Neural progenitor cell (in vitro differentiated cells): ENCODE measurements around the gene SMAP2. TPM values are rescaled to one million over a fixed set of nuclear protein-coding genes. Genes with fewer than 3 reads are reported as not detected.
A peak's percentile ranks its signal among the peaks of the same experiment; 100 is the strongest.
"Not testable (repeated sequence)": the region's sequence is repeated elsewhere in the genome, so short reads cannot be mapped to it uniquely, and the experiment has no call there.

ENCODE experiments used
- DNase-seq: peaks from one replicate; pipeline ENCODE4 v3.0.0-alpha.2; 2016; ENCODE audit warnings: low spot score
- H2AFZ ChIP-seq: fragments of 200-600 bp; sonication (generic); replicated peaks from 2 replicates; pipeline ENCODE4 v1.6.1; 2016; ENCODE audit warnings: antibody characterized with exemption
- H3F3A ChIP-seq: fragments of 200-600 bp; sonication (generic); 2 replicates; pipeline ENCODE4 v1.6.1; 2016; ENCODE audit warnings: antibody characterized with exemption, low read depth
- H3K27ac ChIP-seq: fragments of 200-600 bp; sonication (generic); 2 replicates; pipeline ENCODE4 v1.5.1; 2016; ENCODE audit warnings: mild to moderate bottlenecking
- H3K27me3 ChIP-seq: fragments of 200-600 bp; sonication (generic); 2 replicates; pipeline ENCODE4 v1.6.1; 2016; ENCODE audit warnings: mild to moderate bottlenecking, moderate library complexity
- H3K36me3 ChIP-seq: fragments of 200-600 bp; sonication (generic); 2 replicates; pipeline ENCODE4 v1.5.1; 2016
- H3K4me1 ChIP-seq: fragments of 200-600 bp; sonication (generic); 2 replicates; pipeline ENCODE4 v1.6.1; 2016; ENCODE audit warnings: mixed run types
- H3K4me2 ChIP-seq: fragments of 200-600 bp; sonication (generic); 2 replicates; pipeline ENCODE4 v1.6.1; 2016
- H3K4me3 ChIP-seq: fragments of 200-600 bp; sonication (generic); 2 replicates; pipeline ENCODE4 v1.5.1; 2016
- H3K79me2 ChIP-seq: fragments of 200-600 bp; sonication (generic); 2 replicates; pipeline ENCODE4 v1.6.1; 2016; ENCODE audit warnings: low read depth
- H3K9ac ChIP-seq: fragments of 200-600 bp; sonication (generic); 2 replicates; pipeline ENCODE4 v1.6.1; 2016
- H3K9me3 ChIP-seq: fragments of 200-600 bp; sonication (generic); 2 replicates; pipeline ENCODE4 v1.5.1; 2016; ENCODE audit warnings: low read depth
- H4K20me1 ChIP-seq: fragments of 200-600 bp; sonication (generic); 2 replicates; pipeline ENCODE4 v1.6.1; 2016; ENCODE audit warnings: low read depth
- H3K27ac Mint-ChIP-seq: 3 replicates; pipeline ENCODE4 v1.8.0; 2021; ENCODE audit warnings: mixed read lengths
- H3K27me3 Mint-ChIP-seq: 2 replicates; pipeline ENCODE4 v1.8.0; 2022; ENCODE audit warnings: low read depth, mild to moderate bottlenecking, inconsistent platforms, moderate library complexity, mixed read lengths; ENCODE audit not compliant: insufficient read depth
- H3K36me3 Mint-ChIP-seq: 3 replicates; pipeline ENCODE4 v1.8.0; 2021; ENCODE audit warnings: mixed read lengths
- H3K4me1 Mint-ChIP-seq: 3 replicates; pipeline ENCODE4 v1.8.0; 2021; ENCODE audit warnings: mixed read lengths
- H3K4me3 Mint-ChIP-seq: 3 replicates; pipeline ENCODE4 v1.8.0; 2021; ENCODE audit warnings: mild to moderate bottlenecking, moderate library complexity, mixed read lengths
- H3K9me3 Mint-ChIP-seq: 3 replicates; pipeline ENCODE4 v1.8.0; 2020; ENCODE audit warnings: mixed read lengths
- EZH2 ChIP-seq: fragments of 200-600 bp; sonication (generic); IDR thresholded peaks from 2 replicates; pipeline ENCODE4 v1.6.1; 2017; ENCODE audit warnings: antibody characterized with exemption, mild to moderate bottlenecking, moderate library complexity
- EZH2phosphoT487 ChIP-seq: fragments of 200-600 bp; sonication (generic); IDR thresholded peaks from 2 replicates; pipeline ENCODE4 v1.6.1; 2017; ENCODE audit warnings: antibody characterized with exemption
- total RNA-seq: library from RNA; depleted of rRNA; stranded (reverse); fragments of >200 nt; gene quantifications from 2 replicates; pipeline ENCODE4 v1.2.3, GENCODE V29; 2015; ENCODE audit warnings: low replicate concordance
- TF ChIP-seq, protein P1 (sequence below): fragments of 200-600 bp; sonication (generic); IDR thresholded peaks from 2 replicates; pipeline ENCODE4 v1.5.1; 2017; ENCODE audit warnings: antibody characterized with exemption, mild to moderate bottlenecking

Gene SMAP2
- total RNA-seq = 9.4 and 11.7 TPM in 2 replicates

DNA sequence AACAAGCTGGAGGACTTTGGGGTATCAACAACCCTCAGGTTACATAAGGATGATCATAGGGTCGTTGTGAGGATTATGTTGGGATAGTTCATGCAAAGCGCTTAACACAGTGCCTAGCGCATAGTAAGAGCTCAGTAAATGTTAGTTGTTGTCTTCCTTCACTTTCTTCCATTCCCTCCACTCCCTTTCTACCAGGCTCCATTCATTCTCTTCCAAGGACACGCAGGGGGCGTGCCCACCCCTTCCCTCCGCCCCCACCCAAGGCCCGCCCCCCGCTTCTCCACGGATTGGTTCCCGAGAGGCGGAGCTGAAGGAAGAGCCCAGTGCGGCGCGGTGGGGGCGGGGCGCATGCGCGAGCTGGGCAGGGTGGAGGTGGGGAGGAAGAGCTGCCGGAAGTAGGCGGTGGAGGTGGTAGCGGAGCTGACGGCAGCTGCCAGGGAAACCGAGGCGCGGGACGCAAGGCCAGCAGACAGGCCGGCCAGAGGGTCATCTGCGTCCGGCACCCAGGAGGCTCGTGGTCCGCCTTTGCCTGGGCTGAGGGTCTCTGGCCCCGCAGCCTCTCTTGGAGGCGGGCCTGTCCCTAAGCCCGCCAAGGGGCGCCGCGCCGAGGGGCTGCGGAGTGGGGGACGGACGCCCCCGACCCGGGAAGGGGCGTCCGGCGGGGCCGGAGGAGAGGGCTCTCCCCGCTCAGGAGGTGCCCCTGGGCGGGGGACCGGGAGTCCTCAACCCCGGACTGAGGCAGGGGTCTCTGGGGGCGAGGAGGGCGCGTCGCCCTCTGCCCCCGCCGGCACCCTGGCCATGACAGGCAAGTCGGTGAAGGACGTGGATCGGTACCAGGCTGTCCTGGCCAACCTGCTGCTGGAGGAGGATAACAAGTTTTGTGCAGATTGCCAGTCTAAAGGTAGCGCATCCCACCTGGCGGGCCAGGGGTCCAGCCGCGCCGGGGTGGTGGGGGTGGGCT is at the start of gene SMAP2:
Gene SMAP2, plus strand, starts transcription at position 405 of the 961 bp plus-strand sequence. Its CDS starts 394 bp downstream, at position 799.
- peak; percentile 31 for TF ChIP-seq EZH2phosphoT487
- no peak for TF ChIP-seq EZH2
- Histone ChIP-seq H4K20me1 (no peaks in the 10 kb centered on the region), H3K27me3 (no peaks in the 10 kb centered on the region), H3K4me2 (peak within 1 kb of the TSS; percentile 85), H3K4me3 (peak within 1 kb of the TSS; percentile 81), H3F3A (peaks cover 9% of the 10 kb centered on the region), H2AFZ (peak within 1 kb of the TSS; percentile 64), H3K79me2 (peaks cover 18% of the 10 kb centered on the region), H3K4me1 (peaks cover 7% of the 10 kb centered on the region), H3K9me3 (no peaks in the 10 kb centered on the region), H3K9ac (no peak within 1 kb of the TSS), H3K27ac (no peak within 1 kb of the TSS), H3K36me3 (no peaks in the 10 kb centered on the region)
- Mint-ChIP-seq H3K36me3 (peaks cover 1% of the 10 kb centered on the region), H3K27ac (peak within 1 kb of the TSS; percentile 57), H3K9me3 (no peaks in the 10 kb centered on the region), H3K4me3 (peak within 1 kb of the TSS; percentile 97), H3K4me1 (peaks cover 17% of the 10 kb centered on the region), H3K27me3 (peaks cover 5% of the 10 kb centered on the region)
- DNase-seq = peak; percentile 98

DNA sequence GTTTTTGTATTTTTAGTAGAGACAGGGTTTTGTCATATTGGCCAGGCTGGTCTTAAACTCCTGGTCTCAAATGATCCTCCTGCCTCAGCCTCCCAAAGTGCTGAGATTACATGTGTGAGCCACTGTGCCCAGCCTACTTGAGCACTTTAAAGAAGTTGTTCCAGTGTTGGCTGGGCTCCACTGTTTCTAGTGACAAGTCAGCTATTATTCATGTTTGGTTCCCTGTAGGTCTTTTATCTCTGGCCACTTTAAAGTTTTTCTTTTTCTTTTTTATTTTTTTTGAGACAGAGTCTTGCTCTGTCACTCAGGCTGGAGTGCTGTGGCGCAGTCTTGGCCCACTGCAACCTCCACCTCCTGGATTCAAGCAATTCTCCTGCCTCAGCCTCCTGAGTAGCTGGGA is 42.1 kb upstream of the SMAP2 start:
- H3K9me3 ChIP-seq, H3K4me1 Mint-ChIP-seq, H3K9ac ChIP-seq, H3K27ac ChIP-seq, H3K4me2 ChIP-seq, H4K20me1 ChIP-seq, H3K27me3 Mint-ChIP-seq, H2AFZ ChIP-seq, H3K36me3 ChIP-seq, H3K27me3 ChIP-seq, H3K4me1 ChIP-seq, H3F3A ChIP-seq, DNase-seq, H3K79me2 ChIP-seq, H3K4me3 ChIP-seq, H3K36me3 Mint-ChIP-seq, H3K4me3 Mint-ChIP-seq, H3K27ac Mint-ChIP-seq: not testable (repeated sequence)
- peaks cover 11% of the 10 kb centered on the region for H3K9me3 Mint-ChIP-seq

DNA sequence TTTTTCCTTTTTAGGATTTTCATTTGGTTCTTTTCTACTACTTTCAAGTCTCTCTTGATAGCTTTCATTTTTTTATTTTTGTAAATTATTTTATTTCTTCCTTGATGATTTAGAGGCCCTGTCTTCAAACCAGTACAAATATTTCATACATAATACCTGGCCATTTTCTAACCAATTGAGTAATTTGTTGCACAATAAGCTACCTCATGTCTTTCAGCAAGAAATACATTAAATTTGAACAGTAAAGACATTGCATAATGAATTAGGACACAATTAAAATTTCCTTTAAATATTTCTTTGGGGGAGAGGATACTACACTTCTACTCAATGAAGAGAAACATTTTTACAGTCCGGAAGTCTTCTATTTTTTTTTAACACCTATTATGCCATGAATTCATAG is 40.8 kb upstream of the SMAP2 start:
- Mint-ChIP-seq H3K4me1 (no peaks in the 10 kb centered on the region), H3K27me3 (peaks cover 5% of the 10 kb centered on the region), H3K4me3 (no peak overlapping the region), H3K27ac (no peak overlapping the region), H3K36me3 (no peaks in the 10 kb centered on the region), H3K9me3 (peaks cover 5% of the 10 kb centered on the region)
- Histone ChIP-seq H3K4me3 (no peak overlapping the region), H3K4me1 (no peaks in the 10 kb centered on the region), H3K9me3 (no peaks in the 10 kb centered on the region), H3K4me2 (no peak overlapping the region), H3K9ac (no peak overlapping the region), H2AFZ (no peak overlapping the region), H3K27me3 (no peaks in the 10 kb centered on the region), H3F3A (no peaks in the 10 kb centered on the region), H4K20me1 (no peaks in the 10 kb centered on the region), H3K79me2 (no peaks in the 10 kb centered on the region), H3K27ac (no peak overlapping the region), H3K36me3 (no peaks in the 10 kb centered on the region)
- no peak for DNase-seq
- TF ChIP-seq EZH2phosphoT487 = no peak
- no peak for TF ChIP-seq EZH2
- TF ChIP-seq, protein P1, sequence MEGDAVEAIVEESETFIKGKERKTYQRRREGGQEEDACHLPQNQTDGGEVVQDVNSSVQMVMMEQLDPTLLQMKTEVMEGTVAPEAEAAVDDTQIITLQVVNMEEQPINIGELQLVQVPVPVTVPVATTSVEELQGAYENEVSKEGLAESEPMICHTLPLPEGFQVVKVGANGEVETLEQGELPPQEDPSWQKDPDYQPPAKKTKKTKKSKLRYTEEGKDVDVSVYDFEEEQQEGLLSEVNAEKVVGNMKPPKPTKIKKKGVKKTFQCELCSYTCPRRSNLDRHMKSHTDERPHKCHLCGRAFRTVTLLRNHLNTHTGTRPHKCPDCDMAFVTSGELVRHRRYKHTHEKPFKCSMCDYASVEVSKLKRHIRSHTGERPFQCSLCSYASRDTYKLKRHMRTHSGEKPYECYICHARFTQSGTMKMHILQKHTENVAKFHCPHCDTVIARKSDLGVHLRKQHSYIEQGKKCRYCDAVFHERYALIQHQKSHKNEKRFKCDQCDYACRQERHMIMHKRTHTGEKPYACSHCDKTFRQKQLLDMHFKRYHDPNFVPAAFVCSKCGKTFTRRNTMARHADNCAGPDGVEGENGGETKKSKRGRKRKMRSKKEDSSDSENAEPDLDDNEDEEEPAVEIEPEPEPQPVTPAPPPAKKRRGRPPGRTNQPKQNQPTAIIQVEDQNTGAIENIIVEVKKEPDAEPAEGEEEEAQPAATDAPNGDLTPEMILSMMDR = no peak

DNA sequence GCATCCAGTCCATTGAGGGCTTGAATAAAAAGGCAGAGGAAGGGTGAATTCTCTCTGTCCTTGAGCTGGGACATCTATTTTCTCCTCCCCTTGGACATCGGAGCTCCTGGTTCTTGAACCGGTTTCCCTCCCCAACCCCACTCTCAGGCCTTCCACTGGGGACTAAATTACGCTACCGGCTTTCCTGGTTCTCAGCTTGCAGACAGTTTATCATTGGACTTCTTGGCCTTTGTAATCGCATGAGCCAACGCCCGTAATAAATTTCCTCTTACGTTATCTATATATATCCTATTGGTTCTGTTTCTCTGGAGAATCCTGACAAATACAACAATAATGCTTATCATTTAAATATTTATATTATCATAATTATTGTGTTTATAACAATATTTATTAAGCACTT is 36.1 kb upstream of the SMAP2 start:
- Mint-ChIP-seq H3K27me3 (peaks cover 7% of the 10 kb centered on the region), H3K4me1 (peaks cover 3% of the 10 kb centered on the region), H3K27ac (no peak overlapping the region), H3K4me3 (no peak overlapping the region), H3K36me3 (no peaks in the 10 kb centered on the region), H3K9me3 (peaks cover 2% of the 10 kb centered on the region)
- Histone ChIP-seq H3K9ac (no peak overlapping the region), H3K4me3 (no peak overlapping the region), H3K4me1 (no peaks in the 10 kb centered on the region), H3K36me3 (no peaks in the 10 kb centered on the region), H3K4me2 (no peak overlapping the region), H3F3A (no peaks in the 10 kb centered on the region), H3K79me2 (no peaks in the 10 kb centered on the region), H3K9me3 (no peaks in the 10 kb centered on the region), H2AFZ (no peak overlapping the region), H4K20me1 (no peaks in the 10 kb centered on the region), H3K27me3 (peaks cover 18% of the 10 kb centered on the region), H3K27ac (no peak overlapping the region)
- TF ChIP-seq EZH2phosphoT487 (no peak), EZH2 (no peak)
- TF ChIP-seq, protein P1 = no peak
- no peak for DNase-seq
